Smooth muscle cell (in vitro differentiated cells): ENCODE measurements around the gene IRAK1. TPM values are rescaled to one million over a fixed set of nuclear protein-coding genes. Genes with fewer than 3 reads are reported as not detected.

ENCODE experiments used
- DNase-seq: peaks from one replicate; lab custom pipeline; 2025; ENCODE audit not compliant: unreplicated experiment; lab: John Stamatoyannopoulos, UW
- H2AFZ ChIP-seq: fragments of 200-600 bp; sonication (generic); 2 replicates; pipeline ENCODE4 v1.6.0; 2016; ENCODE audit warnings: antibody characterized with exemption, low read depth, mild to moderate bottlenecking
- H3F3A ChIP-seq: fragments of 200-600 bp; sonication (generic); 2 replicates; pipeline ENCODE4 v1.6.0; 2017; ENCODE audit warnings: antibody characterized with exemption, low read depth
- H3K27ac ChIP-seq: fragments of 200-600 bp; sonication (generic); 2 replicates; pipeline ENCODE4 v1.5.1; 2016; ENCODE audit warnings: low read depth, mild to moderate bottlenecking
- H3K27me3 ChIP-seq: fragments of 200-600 bp; sonication (generic); 2 replicates; pipeline ENCODE4 v1.6.1; 2016; ENCODE audit warnings: low read depth, mild to moderate bottlenecking
- H3K36me3 ChIP-seq: fragments of 200-600 bp; sonication (generic); 2 replicates; pipeline ENCODE4 v1.5.1; 2016; ENCODE audit warnings: low read depth
- H3K4me1 ChIP-seq: fragments of 200-600 bp; sonication (generic); 2 replicates; pipeline ENCODE4 v1.5.1; 2016; ENCODE audit warnings: low read depth
- H3K4me2 ChIP-seq: fragments of 200-600 bp; sonication (generic); 2 replicates; pipeline ENCODE4 v1.6.0; 2016; ENCODE audit warnings: mild to moderate bottlenecking
- H3K4me3 ChIP-seq: fragments of 200-600 bp; sonication (generic); 2 replicates; pipeline ENCODE4 v1.5.1; 2016; ENCODE audit warnings: mild to moderate bottlenecking
- H3K79me2 ChIP-seq: fragments of 200-600 bp; sonication (generic); 2 replicates; pipeline ENCODE4 v1.6.0; 2016; ENCODE audit warnings: low read depth, mild to moderate bottlenecking
- H3K9ac ChIP-seq: fragments of 200-600 bp; sonication (generic); 2 replicates; pipeline ENCODE4 v1.6.0; 2016; ENCODE audit warnings: low read depth
- H3K9me3 ChIP-seq: fragments of 200-600 bp; sonication (generic); replicated peaks from 2 replicates; pipeline ENCODE4 v1.5.1; 2016; ENCODE audit warnings: low read depth
- H4K20me1 ChIP-seq: fragments of 200-600 bp; sonication (generic); 2 replicates; pipeline ENCODE4 v1.6.0; 2016; ENCODE audit warnings: low read depth
- WGBS: methylation state at CpG from one replicate; pipeline ENCODE4 v1.1.7; 2016; ENCODE audit warnings: low lambda C conversion rate; 5-methylcytosine and 5-hydroxymethylcytosine counted together
- polyA plus RNA-seq: library from polyadenylated mRNA; unstranded; fragments of >200 nt; fragmentation: Nextera tagmentation; extraction: Ambion mirVana; gene quantifications from 2 replicates; pipeline ENCODE4 v1.2.1, GENCODE V29; 2016
- total RNA-seq: library from RNA; depleted of rRNA; stranded (reverse); fragments of >200 nt; gene quantifications from 2 replicates; pipeline ENCODE4 v1.2.3, GENCODE V29; 2014
- TF ChIP-seq, protein P1 (sequence below): fragments of 200-600 bp; sonication (generic); IDR thresholded peaks from 2 replicates; pipeline ENCODE4 v1.5.1; 2017; ENCODE audit warnings: borderline replicate concordance, mild to moderate bottlenecking, antibody characterized with exemption; ENCODE audit not compliant: insufficient read depth, poor library complexity, severe bottlenecking

Gene IRAK1
- total and polyA plus RNA-seq, 2 experiments from 2014 or later, result 29.4 to 63.4 TPM

DNA sequence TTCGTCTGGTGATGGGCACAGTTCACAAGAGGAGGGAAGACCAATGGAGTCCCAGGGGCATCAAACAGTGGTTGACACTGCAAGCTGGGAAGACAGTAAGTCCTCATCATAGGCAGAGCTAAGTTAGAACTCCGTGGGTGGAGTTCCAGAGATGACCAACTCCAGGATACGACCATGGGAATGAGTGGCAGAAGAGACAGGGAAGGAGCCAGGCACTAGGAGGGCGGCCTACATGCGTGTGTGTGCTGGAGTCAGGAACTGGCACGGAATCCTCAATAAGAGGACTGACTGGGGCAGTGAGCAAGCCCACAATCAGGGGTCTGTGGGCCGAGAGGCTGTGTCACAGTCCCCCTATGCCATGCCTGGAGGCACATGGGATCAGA lies 30.4 kb upstream of the IRAK1 start:
- Histone ChIP-seq H2AFZ (no peak overlapping the region), H3K4me2 (no peak overlapping the region), H4K20me1 (peaks cover 19% of the 10 kb centered on the region), H3K9ac (no peak overlapping the region), H3K79me2 (peaks cover 23% of the 10 kb centered on the region), H3K4me3 (no peak overlapping the region), H3K27ac (no peak overlapping the region), H3K9me3 (no peaks in the 10 kb centered on the region), H3K4me1 (peaks cover 9% of the 10 kb centered on the region), H3K36me3 (no peaks in the 10 kb centered on the region), H3K27me3 (no peaks in the 10 kb centered on the region), H3F3A (no peaks in the 10 kb centered on the region)
- 65% methylated on average over 7 of the region's 7 CpGs for WGBS
- no peak for DNase-seq
- TF ChIP-seq, protein P1, sequence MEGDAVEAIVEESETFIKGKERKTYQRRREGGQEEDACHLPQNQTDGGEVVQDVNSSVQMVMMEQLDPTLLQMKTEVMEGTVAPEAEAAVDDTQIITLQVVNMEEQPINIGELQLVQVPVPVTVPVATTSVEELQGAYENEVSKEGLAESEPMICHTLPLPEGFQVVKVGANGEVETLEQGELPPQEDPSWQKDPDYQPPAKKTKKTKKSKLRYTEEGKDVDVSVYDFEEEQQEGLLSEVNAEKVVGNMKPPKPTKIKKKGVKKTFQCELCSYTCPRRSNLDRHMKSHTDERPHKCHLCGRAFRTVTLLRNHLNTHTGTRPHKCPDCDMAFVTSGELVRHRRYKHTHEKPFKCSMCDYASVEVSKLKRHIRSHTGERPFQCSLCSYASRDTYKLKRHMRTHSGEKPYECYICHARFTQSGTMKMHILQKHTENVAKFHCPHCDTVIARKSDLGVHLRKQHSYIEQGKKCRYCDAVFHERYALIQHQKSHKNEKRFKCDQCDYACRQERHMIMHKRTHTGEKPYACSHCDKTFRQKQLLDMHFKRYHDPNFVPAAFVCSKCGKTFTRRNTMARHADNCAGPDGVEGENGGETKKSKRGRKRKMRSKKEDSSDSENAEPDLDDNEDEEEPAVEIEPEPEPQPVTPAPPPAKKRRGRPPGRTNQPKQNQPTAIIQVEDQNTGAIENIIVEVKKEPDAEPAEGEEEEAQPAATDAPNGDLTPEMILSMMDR, result no peak

DNA sequence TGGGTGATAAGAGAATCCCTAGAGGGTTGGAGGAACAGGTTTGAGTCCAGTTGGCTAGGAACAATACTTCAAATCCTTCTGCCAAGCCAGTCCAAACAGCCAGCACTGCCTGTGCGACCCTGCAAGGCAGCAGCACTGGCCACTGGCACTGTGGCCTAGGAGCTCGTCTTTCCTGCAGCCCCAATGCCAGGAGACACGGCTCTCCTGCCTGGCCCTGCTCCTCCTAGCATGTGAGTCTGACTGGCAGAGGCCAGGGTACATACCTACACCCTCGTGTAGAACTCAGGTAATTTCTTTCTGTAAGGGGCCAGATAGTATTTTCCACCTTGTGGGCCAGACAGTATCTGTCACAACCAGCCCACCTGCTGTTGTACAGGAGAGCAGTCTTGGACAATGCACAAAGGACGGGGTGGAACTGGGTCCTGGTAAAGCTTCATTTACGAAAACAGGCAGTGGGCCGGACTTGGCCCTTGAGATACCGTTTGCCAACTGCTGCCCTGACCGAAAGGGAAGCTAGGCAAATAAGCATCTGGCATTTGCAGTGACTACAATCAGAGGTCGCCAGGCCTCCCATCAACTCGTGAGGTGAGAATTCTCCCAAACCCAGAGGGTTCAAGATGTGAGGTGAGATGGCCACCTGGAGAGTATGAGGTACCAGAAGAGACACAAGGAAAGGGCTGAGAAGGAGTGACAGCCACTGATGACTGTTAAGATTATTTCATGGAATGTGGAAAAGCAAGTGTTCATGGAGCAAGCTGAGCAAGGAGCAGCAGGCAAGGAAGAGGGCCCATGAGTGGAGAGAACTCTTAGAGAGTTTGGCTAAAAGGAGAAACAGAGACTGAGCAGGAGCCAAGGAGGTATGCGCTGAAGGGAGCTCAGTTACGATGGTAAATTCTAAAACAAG lies 29.8 kb upstream of the IRAK1 start:
- no peak for DNase-seq
- no peak overlapping the region for H2AFZ ChIP-seq
- no peak overlapping the region for H3K4me3 ChIP-seq
- H3K79me2 ChIP-seq, result peaks cover 23% of the 10 kb centered on the region
- no peak overlapping the region for H3K27ac ChIP-seq
- no peaks in the 10 kb centered on the region for H3F3A ChIP-seq
- H3K36me3 ChIP-seq, result no peaks in the 10 kb centered on the region
- no peaks in the 10 kb centered on the region for H3K27me3 ChIP-seq
- 80% methylated on average over 13 of the region's 13 CpGs for WGBS
- peaks cover 15% of the 10 kb centered on the region for H4K20me1 ChIP-seq
- H3K4me1 ChIP-seq, result peaks cover 9% of the 10 kb centered on the region
- no peak overlapping the region for H3K4me2 ChIP-seq
- no peak overlapping the region for H3K9ac ChIP-seq
- no peaks in the 10 kb centered on the region for H3K9me3 ChIP-seq
- TF ChIP-seq, protein P1, result no peak

DNA sequence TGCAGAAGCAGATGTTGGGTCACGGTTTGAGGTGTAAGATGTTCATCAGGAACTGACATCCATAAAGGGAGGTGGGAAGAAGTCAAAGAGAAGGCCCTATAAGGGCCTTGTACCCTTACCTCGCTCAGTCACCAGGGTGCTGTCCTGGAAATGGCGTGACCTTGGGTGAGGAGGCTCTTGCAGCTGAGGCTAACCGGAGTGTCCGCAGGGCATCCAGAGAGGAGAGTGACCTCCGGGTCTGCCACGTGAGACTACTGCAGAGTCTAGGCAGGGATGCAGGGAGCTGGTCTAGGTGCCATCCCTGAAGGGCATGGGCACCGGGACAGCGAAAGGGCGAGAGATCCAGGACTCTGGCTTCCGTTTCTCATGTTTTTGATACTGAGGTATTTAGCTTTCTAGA lies 28.7 kb upstream of the IRAK1 start:
- H3K4me1 ChIP-seq, result peaks cover 9% of the 10 kb centered on the region
- 90% methylated on average over 11 of the region's 11 CpGs for WGBS
- H3K9ac ChIP-seq, result no peak overlapping the region
- no peaks in the 10 kb centered on the region for H3K36me3 ChIP-seq
- H3K79me2 ChIP-seq, result peaks cover 19% of the 10 kb centered on the region
- TF ChIP-seq, protein P1, result no peak
- peaks cover 13% of the 10 kb centered on the region for H4K20me1 ChIP-seq
- no peaks in the 10 kb centered on the region for H3K9me3 ChIP-seq
- H3K27ac ChIP-seq, result no peak overlapping the region
- H2AFZ ChIP-seq, result no peak overlapping the region
- no peak for DNase-seq
- no peak overlapping the region for H3K4me2 ChIP-seq
- no peaks in the 10 kb centered on the region for H3F3A ChIP-seq
- H3K27me3 ChIP-seq, result no peaks in the 10 kb centered on the region
- H3K4me3 ChIP-seq, result no peak overlapping the region
